ENCODE results near the gene PIP5K1B. TPM values are rescaled to one million over a fixed set of nuclear protein-coding genes. Genes with fewer than 3 reads are reported as not detected.

The PIP5K1B gene
- total and polyA plus RNA-seq, 12 donors, result 2.1 to 24.0 (median 9.7) TPM

DNA sequence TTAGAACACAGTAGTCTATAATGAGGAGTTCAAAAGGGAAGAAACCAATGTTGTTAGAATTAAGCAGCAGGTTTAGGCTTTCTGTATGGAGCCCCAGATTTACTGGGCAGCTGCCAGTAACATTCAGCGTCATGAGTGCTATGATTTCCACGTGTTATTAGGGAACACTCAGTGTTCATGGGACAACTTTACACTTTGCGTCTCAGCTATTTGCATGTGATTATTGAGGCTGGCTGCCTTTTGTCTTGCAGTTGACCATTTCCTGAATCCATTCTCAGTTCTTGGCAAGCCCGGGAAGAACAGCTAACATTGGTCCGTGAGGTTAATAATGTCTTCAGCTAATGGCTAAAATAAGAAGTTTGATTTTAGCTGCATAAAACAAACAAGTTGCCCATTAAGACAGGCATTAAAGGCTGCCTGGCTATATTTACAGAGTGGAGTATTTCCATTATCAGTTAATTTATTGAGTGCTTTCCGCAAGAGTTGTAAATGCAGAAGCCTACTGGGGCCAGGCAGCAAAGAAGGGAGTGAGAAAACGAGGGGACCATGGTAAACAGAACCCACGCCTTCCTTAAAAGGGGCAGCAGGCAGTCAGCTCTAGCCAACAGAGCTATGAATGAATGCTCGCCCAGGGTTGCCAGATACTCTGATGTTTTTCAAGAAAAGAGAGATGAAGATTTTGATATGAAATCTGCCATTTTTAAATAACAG is 120.9 kb downstream of the PIP5K1B start:
- WGBS, 4 donors, result 72 to 84% (median 73%) methylated on average over 9 of the region's 9 CpGs
- no peaks in the 10 kb centered on the region for H3K36me3 ChIP-seq (replicated peaks in 1 of 2)
- H3K27ac ChIP-seq, result no peak overlapping the region
- H3K4me3 ChIP-seq, result no peak overlapping the region
- no peak for DNase-seq
- H3K27me3 ChIP-seq, result no peaks in the 10 kb centered on the region
- no peaks in the 10 kb centered on the region for H3K4me1 ChIP-seq (replicated peaks in 1 of 2)
- intact Hi-C loops (cut with DNase I), result no loop called here
- no peak for TF ChIP-seq POLR2A (IDR thresholded peaks at IDR 0.05)
- TF ChIP-seq, protein P1, sequence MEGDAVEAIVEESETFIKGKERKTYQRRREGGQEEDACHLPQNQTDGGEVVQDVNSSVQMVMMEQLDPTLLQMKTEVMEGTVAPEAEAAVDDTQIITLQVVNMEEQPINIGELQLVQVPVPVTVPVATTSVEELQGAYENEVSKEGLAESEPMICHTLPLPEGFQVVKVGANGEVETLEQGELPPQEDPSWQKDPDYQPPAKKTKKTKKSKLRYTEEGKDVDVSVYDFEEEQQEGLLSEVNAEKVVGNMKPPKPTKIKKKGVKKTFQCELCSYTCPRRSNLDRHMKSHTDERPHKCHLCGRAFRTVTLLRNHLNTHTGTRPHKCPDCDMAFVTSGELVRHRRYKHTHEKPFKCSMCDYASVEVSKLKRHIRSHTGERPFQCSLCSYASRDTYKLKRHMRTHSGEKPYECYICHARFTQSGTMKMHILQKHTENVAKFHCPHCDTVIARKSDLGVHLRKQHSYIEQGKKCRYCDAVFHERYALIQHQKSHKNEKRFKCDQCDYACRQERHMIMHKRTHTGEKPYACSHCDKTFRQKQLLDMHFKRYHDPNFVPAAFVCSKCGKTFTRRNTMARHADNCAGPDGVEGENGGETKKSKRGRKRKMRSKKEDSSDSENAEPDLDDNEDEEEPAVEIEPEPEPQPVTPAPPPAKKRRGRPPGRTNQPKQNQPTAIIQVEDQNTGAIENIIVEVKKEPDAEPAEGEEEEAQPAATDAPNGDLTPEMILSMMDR (IDR thresholded peaks at IDR 0.05), result no peak
- no peaks in the 10 kb centered on the region for H3K9me3 ChIP-seq (replicated peaks in 1 of 3)

DNA sequence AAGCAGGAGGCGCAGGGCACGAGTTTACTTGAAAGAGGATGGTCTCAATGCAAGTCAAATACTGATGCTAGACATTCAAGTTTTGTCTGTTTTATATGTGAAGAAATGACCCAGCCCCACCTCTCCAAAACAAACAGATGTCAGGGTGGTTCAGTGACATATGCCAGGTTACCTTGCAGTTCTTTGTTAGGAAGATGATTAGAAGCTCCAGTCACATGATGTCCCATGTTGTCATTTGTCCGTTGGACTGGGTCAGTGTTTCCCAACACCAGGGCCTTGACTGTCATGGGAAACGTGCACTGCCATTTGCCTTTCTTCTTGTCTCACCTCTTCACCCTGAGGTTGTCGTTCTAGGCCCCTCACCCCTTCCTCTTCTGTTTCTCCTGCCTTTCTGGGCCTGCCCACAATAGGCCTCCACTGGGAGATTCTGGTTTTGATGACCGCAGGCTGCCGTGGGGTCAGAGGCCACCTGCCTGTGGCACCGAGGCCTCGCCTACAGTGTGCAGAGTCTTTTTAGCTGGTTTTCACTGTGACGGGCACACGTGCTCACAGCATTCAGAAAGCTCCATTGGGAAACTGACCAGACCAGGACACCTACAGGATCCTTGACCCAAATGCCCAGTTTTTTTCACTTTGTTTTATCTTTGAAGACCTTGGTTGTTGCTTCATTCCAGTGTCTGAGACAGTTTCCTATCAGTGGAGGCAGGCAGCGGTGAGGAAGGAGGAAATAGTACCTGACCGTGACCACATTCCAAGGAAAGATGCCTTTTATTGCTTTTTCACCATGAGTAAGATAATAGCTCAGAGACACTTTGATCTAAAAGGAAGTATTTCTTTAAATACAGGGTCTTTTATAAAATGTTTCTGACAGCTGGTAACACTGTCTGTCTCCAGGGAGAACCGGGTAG is 123.1 kb downstream of the PIP5K1B start:
- Histone ChIP-seq H3K4me1 (replicated peaks in 1 of 2) (no peaks in the 10 kb centered on the region), H3K27ac (no peak overlapping the region), H3K9me3 (replicated peaks in 1 of 3) (no peaks in the 10 kb centered on the region), H3K4me3 (no peak overlapping the region), H3K36me3 (replicated peaks in 1 of 2) (no peaks in the 10 kb centered on the region), H3K27me3 (no peaks in the 10 kb centered on the region)
- 83 to 85% (median 84%) methylated on average over 14 of the region's 14 CpGs for WGBS, 4 donors
- no peak for DNase-seq
- TF ChIP-seq POLR2A (IDR thresholded peaks at IDR 0.05), result no peak
- TF ChIP-seq, protein P1 (IDR thresholded peaks at IDR 0.05), result no peak
- intact Hi-C loops (cut with DNase I), result no loop called here

DNA sequence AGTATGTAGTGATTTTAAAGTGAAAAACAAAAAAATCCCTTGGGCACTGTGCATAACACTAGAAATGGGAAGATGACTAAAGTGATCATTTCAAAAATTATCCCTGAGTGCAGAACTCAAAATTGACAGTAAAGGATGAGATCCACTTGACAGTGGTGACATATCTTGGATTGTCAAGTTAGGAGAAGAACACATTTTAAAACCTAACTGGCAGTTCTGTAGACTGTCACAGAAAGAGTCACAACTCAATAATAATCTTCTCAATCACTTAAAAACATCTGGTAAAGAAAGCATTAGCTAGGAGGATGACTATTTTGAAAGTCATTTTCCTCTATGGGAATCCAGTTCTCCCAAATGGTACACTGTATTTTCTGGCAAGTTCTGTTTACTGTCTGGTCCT is 127.1 kb downstream of the PIP5K1B start:
- Histone ChIP-seq H3K9me3 (replicated peaks in 1 of 3) (no peaks in the 10 kb centered on the region), H3K4me3 (no peak overlapping the region), H3K36me3 (replicated peaks in 1 of 2) (no peaks in the 10 kb centered on the region), H3K27ac (no peak overlapping the region), H3K27me3 (no peaks in the 10 kb centered on the region), H3K4me1 (replicated peaks in 1 of 2) (peaks cover 0 to 5% of the 10 kb centered on the region in 2 donors)
- DNase-seq, result no peak
- TF ChIP-seq, protein P1 (IDR thresholded peaks at IDR 0.05), result no peak
- TF ChIP-seq POLR2A (IDR thresholded peaks at IDR 0.05), result no peak
- intact Hi-C loops (cut with DNase I), result no loop called here

DNA sequence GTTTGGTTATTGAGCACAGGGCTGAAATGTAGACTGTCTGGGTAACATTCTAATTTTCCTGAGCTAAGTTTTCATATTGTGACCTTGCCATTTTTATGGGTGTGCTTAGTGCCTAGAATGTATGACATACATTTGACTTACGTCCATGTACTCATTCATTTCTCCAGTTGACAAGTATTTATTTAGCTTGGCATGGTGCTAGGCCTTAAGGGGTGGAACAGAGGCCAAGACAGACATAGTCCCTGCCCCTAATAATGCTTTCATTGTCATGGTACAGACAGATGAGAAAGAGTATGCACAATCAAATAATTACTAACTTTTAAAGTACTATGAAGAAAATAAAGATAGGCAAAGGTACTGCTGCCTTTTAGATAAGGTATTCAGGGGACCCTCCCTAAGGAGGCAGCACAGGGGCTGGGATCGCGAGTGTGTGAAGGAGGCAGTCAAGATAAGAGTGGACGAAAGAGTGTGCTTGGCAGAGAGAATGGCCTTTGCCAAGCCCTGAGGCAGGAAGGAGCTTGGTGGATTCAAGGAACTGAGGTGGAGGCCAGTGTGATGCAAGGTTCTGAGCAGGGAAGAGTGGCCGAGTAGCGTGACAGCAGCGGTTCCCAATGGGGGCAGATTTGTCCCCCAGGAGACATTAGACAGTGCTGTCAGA is 128.0 kb downstream of the PIP5K1B start:
- intact Hi-C loops (cut with DNase I), result no loop called here
- Histone ChIP-seq H3K36me3 (replicated peaks in 1 of 2) (no peaks in the 10 kb centered on the region), H3K9me3 (replicated peaks in 1 of 3) (no peaks in the 10 kb centered on the region), H3K4me3 (no peak overlapping the region), H3K27me3 (no peaks in the 10 kb centered on the region), H3K4me1 (replicated peaks in 1 of 2) (peaks cover 0 to 10% of the 10 kb centered on the region in 2 donors), H3K27ac (no peak overlapping the region)
- DNase-seq, result no peak
- TF ChIP-seq, protein P1 (IDR thresholded peaks at IDR 0.05), result no peak
- no peak for TF ChIP-seq POLR2A (IDR thresholded peaks at IDR 0.05)
- 69 to 81% (median 75%) methylated on average over 7 of the region's 7 CpGs for WGBS, 4 donors
